Measurements from ENCODE around the gene BTBD16.

DNA sequence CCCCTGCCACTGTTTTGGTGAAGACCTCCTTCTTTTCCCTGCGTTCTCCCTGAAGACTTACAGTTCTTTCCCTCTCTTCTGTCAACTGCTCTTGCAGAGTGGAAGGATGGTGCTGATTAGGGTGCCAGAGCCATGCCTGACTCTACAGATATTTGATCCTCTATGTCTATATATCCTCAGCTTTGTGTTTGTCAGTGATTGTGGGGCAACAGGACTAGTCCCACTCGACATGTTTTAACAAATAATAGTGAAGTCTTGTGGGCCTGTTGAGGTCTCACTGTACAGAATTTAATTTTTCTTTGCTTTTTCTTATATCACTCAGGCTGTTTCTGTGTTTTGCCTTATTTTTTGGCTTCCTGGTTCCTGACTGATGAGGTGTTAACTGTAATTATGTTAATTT lies 108.4 kb downstream of the BTBD16 start:
- no peak for TF ChIP-seq CTCF (IDR thresholded peaks at IDR 0.05)
- TF ChIP-seq POLR2A (IDR thresholded peaks at IDR 0.05): no peak
